ENCODE results near the gene SLC22A31. TPM values are rescaled to one million over a fixed set of nuclear protein-coding genes. Genes with fewer than 3 reads are reported as not detected.

SLC22A31 gene
- total and polyA plus RNA-seq, 9 of the 15 experiments (the other 6 are each of a cell fraction or from before 2014, with no cell fraction given): 0.29 to 2.2 (median 0.47) TPM; not detected in 3

DNA sequence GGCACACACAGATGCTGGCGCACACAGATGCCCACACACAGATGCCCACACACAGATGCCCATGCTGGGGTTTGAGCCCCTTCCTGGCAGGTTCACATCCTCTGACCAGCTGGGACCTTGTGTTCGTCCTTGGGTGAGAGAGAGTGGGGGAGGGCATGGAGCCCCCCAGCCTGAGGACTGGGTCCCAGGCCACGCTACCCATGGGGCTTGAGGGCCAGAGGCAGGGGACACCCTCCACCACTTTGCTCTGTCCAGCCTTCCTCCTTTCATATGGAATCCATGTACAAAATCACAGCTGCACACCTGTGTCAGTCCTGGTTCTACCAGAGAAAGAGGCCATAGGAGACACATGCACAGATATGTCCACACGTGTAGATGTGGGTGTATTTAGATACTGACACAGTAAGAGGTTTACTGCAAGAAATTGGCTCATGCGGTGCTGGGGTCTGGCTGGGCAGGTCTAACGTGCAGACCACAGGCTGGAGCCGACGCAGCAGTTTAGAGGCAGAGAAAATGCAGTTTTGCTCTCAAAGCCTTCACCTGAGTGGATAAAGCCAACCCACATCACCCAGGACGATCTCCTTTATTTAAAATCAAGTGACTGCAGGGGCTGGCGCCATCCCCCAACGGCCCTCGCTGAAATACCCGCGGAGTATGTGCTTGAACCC is 10.8 kb downstream of the SLC22A31 start:
- no peak overlapping the region for H3K4me3 ChIP-seq
- in situ Hi-C loops (cut with MboI): no loop called here
- ChIA-PET POLR2A (interaction anchor here (0.5 kb wide), 1 partner anchor 338 kb away, joined by 3 read pairs; no protein-coding TSS in a partner anchor), CTCF (ENCODE audit: low intra/inter-chr PET ratio) (no interaction called here)
- FAIRE-seq (no peak), DNase-seq (ENCODE audit: extremely low read depth in 1 of 4, low spot score in 3 of 4) (no peak), ATAC-seq (no peak)
- 39% methylated on average over 12 of the region's 14 CpGs for WGBS (ENCODE audit: insufficient coverage, low coverage, missing lambda C conversion rate)
- H3K79me2 ChIP-seq (ENCODE audit: control insufficient read depth, insufficient read depth, low read length): no peaks in the 10 kb centered on the region
- H3K4me1 ChIP-seq (replicated peaks in 1 of 2; ENCODE audit: control insufficient read depth in 2 of 2, insufficient read depth in 2 of 2, low read length in 2 of 2): peaks cover 0 to 62% of the 10 kb centered on the region in 2 experiments; a peak in 4 of 5 replicates
- H3K9me1 ChIP-seq (ENCODE audit: control insufficient read depth, insufficient read depth, low read length): peaks cover 3% of the 10 kb centered on the region
- intact Hi-C loops (cut with micrococcal nuclease): no loop called here
- no peak overlapping the region for H3K4me2 ChIP-seq (ENCODE audit: insufficient read depth, low read length)
- H4K20me1 ChIP-seq (replicated peaks; ENCODE audit: control insufficient read depth, insufficient read depth, low read length): no peaks in the 10 kb centered on the region; the same call in 1 of the 2 replicates
- H3K27ac ChIP-seq (ENCODE audit: extremely low read depth, low read depth, low read length): no peak overlapping the region
- no TSS peak for BruUV-seq (replicated peaks)
- H2AFZ ChIP-seq (ENCODE audit: low read depth, low read length): no peak overlapping the region
- no peaks in the 10 kb centered on the region for H3K36me3 ChIP-seq (ENCODE audit: control insufficient read depth, insufficient read depth, low read length)
- H3K27me3 ChIP-seq (ENCODE audit: control insufficient read depth in 2 of 2, insufficient read depth in 2 of 2, low read length in 2 of 2): peaks cover 0 to 17% of the 10 kb centered on the region in 2 experiments; a peak in 2 of 5 replicates
- no peak overlapping the region for H3K9ac ChIP-seq (ENCODE audit: insufficient read depth in 1 of 2, low read depth in 2 of 2, low read length in 2 of 2)
- H3K9me3 ChIP-seq (replicated peaks; ENCODE audit: control insufficient read depth, insufficient read depth, low read depth, low read length): no peaks in the 10 kb centered on the region
- TF ChIP-seq TRIM24 (IDR thresholded peaks at IDR 0.05) (no peak), POLR2AphosphoS2 (IDR thresholded peaks at IDR 0.05; ENCODE audit: low read length) (no peak), SMARCA4 (IDR thresholded peaks at IDR 0.05) (no peak), NFATC3 (IDR thresholded peaks at IDR 0.05) (no peak), ZNF316 (IDR thresholded peaks at IDR 0.05) (no peak), PHF8 (IDR thresholded peaks at IDR 0.05; ENCODE audit: borderline replicate concordance, low read length) (no peak), ZNF263 (CRISPR knock-in tag; IDR thresholded peaks at IDR 0.05; ENCODE audit: borderline replicate concordance) (0 out of 2 replicates have a peak, but pooled peaks have one; percentile 18), FOXM1 (IDR thresholded peaks at IDR 0.05; ENCODE audit: low read depth) (no peak), FOXM1 (CRISPR knock-in tag; IDR thresholded peaks at IDR 0.05; ENCODE audit: low read depth) (no peak), NCOR1 (IDR thresholded peaks at IDR 0.05) (no peak), ZNF121 (CRISPR knock-in tag; conservative IDR thresholded peaks at IDR 0.05) (peak; percentile 58; the same call in 1 of the 2 replicates)
- TF ChIP-seq, protein P1, sequence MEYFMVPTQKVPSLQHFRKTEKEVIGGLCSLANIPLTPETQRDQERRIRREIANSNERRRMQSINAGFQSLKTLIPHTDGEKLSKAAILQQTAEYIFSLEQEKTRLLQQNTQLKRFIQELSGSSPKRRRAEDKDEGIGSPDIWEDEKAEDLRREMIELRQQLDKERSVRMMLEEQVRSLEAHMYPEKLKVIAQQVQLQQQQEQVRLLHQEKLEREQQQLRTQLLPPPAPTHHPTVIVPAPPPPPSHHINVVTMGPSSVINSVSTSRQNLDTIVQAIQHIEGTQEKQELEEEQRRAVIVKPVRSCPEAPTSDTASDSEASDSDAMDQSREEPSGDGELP (CRISPR knock-in tag; IDR thresholded peaks at IDR 0.05; ENCODE audit: borderline replicate concordance): 0 out of 2 replicates have a peak, but pooled peaks have one; percentile 24
- TF ChIP-seq, protein P2, sequence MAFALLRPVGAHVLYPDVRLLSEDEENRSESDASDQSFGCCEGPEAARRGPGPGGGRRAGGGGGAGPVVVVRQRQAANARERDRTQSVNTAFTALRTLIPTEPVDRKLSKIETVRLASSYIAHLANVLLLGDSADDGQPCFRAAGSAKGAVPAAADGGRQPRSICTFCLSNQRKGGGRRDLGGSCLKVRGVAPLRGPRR (CRISPR knock-in tag; IDR thresholded peaks at IDR 0.05): no peak
- TF ChIP-seq, protein P3, sequence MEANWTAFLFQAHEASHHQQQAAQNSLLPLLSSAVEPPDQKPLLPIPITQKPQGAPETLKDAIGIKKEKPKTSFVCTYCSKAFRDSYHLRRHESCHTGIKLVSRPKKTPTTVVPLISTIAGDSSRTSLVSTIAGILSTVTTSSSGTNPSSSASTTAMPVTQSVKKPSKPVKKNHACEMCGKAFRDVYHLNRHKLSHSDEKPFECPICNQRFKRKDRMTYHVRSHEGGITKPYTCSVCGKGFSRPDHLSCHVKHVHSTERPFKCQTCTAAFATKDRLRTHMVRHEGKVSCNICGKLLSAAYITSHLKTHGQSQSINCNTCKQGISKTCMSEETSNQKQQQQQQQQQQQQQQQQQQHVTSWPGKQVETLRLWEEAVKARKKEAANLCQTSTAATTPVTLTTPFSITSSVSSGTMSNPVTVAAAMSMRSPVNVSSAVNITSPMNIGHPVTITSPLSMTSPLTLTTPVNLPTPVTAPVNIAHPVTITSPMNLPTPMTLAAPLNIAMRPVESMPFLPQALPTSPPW (CRISPR knock-in tag; IDR thresholded peaks at IDR 0.05): no peak
- TF ChIP-seq, protein P4, sequence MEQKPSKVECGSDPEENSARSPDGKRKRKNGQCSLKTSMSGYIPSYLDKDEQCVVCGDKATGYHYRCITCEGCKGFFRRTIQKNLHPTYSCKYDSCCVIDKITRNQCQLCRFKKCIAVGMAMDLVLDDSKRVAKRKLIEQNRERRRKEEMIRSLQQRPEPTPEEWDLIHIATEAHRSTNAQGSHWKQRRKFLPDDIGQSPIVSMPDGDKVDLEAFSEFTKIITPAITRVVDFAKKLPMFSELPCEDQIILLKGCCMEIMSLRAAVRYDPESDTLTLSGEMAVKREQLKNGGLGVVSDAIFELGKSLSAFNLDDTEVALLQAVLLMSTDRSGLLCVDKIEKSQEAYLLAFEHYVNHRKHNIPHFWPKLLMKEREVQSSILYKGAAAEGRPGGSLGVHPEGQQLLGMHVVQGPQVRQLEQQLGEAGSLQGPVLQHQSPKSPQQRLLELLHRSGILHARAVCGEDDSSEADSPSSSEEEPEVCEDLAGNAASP (IDR thresholded peaks at IDR 0.05): no peak
- TF ChIP-seq, protein P5, sequence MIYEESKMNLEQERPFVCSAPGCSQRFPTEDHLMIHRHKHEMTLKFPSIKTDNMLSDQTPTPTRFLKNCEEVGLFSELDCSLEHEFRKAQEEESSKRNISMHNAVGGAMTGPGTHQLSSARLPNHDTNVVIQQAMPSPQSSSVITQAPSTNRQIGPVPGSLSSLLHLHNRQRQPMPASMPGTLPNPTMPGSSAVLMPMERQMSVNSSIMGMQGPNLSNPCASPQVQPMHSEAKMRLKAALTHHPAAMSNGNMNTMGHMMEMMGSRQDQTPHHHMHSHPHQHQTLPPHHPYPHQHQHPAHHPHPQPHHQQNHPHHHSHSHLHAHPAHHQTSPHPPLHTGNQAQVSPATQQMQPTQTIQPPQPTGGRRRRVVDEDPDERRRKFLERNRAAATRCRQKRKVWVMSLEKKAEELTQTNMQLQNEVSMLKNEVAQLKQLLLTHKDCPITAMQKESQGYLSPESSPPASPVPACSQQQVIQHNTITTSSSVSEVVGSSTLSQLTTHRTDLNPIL (CRISPR knock-in tag; IDR thresholded peaks at IDR 0.05): no peak
